Thymus (tissue), 11 donors: Measurements from ENCODE around the gene POLR2H. TPM values are rescaled to one million over a fixed set of nuclear protein-coding genes. Genes with fewer than 3 reads are reported as not detected.

ENCODE experiments used
- DNase-seq, 9 donors: peaks; one replicate each; pipeline ENCODE4 v3.0.0-alpha.2; 2013; ENCODE audit warnings: low spot score in 9 of 9, low read depth in 6 of 9, missing footprints in 1 of 9
- H3K27ac ChIP-seq, 2 donors: one replicate each; pipeline ENCODE4 v1.5.1; 2013; ENCODE audit warnings: control low read depth in 1 of 2, low read depth in 1 of 2, low read length in 1 of 2, mild to moderate bottlenecking in 1 of 2, moderate library complexity in 1 of 2
- H3K27me3 ChIP-seq, 2 donors: one replicate each; pipeline ENCODE4 v1.5.1; 2013; ENCODE audit warnings: low read length in 1 of 2; ENCODE audit not compliant: control insufficient read depth in 2 of 2, insufficient read depth in 1 of 2
- H3K36me3 ChIP-seq, 2 donors: one replicate each; pipeline ENCODE4 v1.5.1; 2013; ENCODE audit warnings: low read length in 1 of 2, mild to moderate bottlenecking in 1 of 2, moderate library complexity in 1 of 2; ENCODE audit not compliant: control insufficient read depth in 2 of 2, insufficient read depth in 2 of 2
- H3K4me1 ChIP-seq, 2 donors: one replicate each; pipeline ENCODE4 v1.5.1; 2013; ENCODE audit warnings: low read length in 2 of 2; ENCODE audit not compliant: control insufficient read depth in 2 of 2, insufficient read depth in 2 of 2
- H3K4me3 ChIP-seq, 2 donors: one replicate each; pipeline ENCODE4 v1.5.1; 2013; ENCODE audit warnings: low read length in 2 of 2, control low read depth in 1 of 2, mild to moderate bottlenecking in 1 of 2
- H3K9me3 ChIP-seq, 2 donors: one replicate each; pipeline ENCODE4 v1.5.1; 2013; ENCODE audit warnings: low read length in 1 of 2, mild to moderate bottlenecking in 1 of 2; ENCODE audit not compliant: control insufficient read depth in 2 of 2, insufficient read depth in 1 of 2
- WGBS: extraction: QIAGEN DNeasy Blood & Tissue Kit; methylation state at CpG from one replicate; pipeline ENCODE4 v1.1.7; 2013; 5-methylcytosine and 5-hydroxymethylcytosine counted together
- polyA plus RNA-seq: library from polyadenylated mRNA; stranded (reverse); fragments of 200-250 nt; gene quantifications from one replicate; pipeline ENCODE4 v1.2.3, GENCODE V29; 2013
- total RNA-seq: library from RNA; stranded (reverse); fragments of 120-200 nt; gene quantifications from one replicate; pipeline ENCODE4 v1.2.4, GENCODE V29; 2013
- donor health status: healthy.

The POLR2H gene
- total and polyA plus RNA-seq, 2 donors: 76.0 to 117 TPM

- Histone ChIP-seq H3K9me3 (no peaks in the 10 kb centered on the region), H3K4me3 (no peak overlapping the region), H3K36me3 (no peaks in the 10 kb centered on the region), H3K4me1 (no peaks in the 10 kb centered on the region), H3K27ac (no peak overlapping the region), H3K27me3 (peaks cover under 1 to 67% of the 10 kb centered on the region in 2 donors)
- no peak for DNase-seq
- WGBS: 84% methylated on average over 8 of the region's 8 CpGs
These were observed 26.8 kb downstream of the POLR2H start for GRCh38 chr3:184388164-184388935.

- Histone ChIP-seq H3K9me3 (no peaks in the 10 kb centered on the region), H3K36me3 (no peaks in the 10 kb centered on the region), H3K27me3 (peaks cover 0 to 63% of the 10 kb centered on the region in 2 donors), H3K27ac (no peak overlapping the region), H3K4me1 (no peaks in the 10 kb centered on the region), H3K4me3 (no peak overlapping the region)
- no peak for DNase-seq
- 89% methylated on average over 8 of the region's 8 CpGs for WGBS
These were observed 27.4 kb downstream of the POLR2H start for GRCh38 chr3:184388936-184389230.

- WGBS: 77% methylated on average over 5 of the region's 5 CpGs
These were observed 27.9 kb downstream of the POLR2H start for GRCh38 chr3:184389384-184389783.

GRCh38 chr3:184389935-184390528 lies 28.5 kb downstream of the POLR2H start:
- Histone ChIP-seq H3K27me3 (peaks cover 0 to 54% of the 10 kb centered on the region in 2 donors), H3K4me1 (no peaks in the 10 kb centered on the region), H3K4me3 (no peak overlapping the region), H3K36me3 (no peaks in the 10 kb centered on the region), H3K27ac (no peak overlapping the region), H3K9me3 (no peaks in the 10 kb centered on the region)
- DNase-seq: no peak
- 93% methylated on average over 4 of the region's 5 CpGs for WGBS

More at GRCh38 chr3:184389384-184389783, 27.9 kb downstream of the POLR2H start:
- Histone ChIP-seq H3K27ac (no peak overlapping the region), H3K4me1 (no peaks in the 10 kb centered on the region), H3K27me3 (peaks cover 0 to 58% of the 10 kb centered on the region in 2 donors), H3K9me3 (no peaks in the 10 kb centered on the region), H3K4me3 (no peak overlapping the region), H3K36me3 (no peaks in the 10 kb centered on the region)
- DNase-seq: no peak

- H3K27me3 ChIP-seq: peaks cover 0 to 49% of the 10 kb centered on the region in 2 donors
- H3K4me1 ChIP-seq: no peaks in the 10 kb centered on the region
- DNase-seq: no peak
- H3K27ac ChIP-seq: no peak overlapping the region
- no peaks in the 10 kb centered on the region for H3K9me3 ChIP-seq
- no peak overlapping the region for H3K4me3 ChIP-seq
- H3K36me3 ChIP-seq: no peaks in the 10 kb centered on the region
- 93% methylated on average over 3 of the region's 3 CpGs for WGBS
These were observed 29.8 kb downstream of the POLR2H start for GRCh38 chr3:184391266-184391665.

GRCh38 chr3:184395320-184395660 lies 33.8 kb downstream of the POLR2H start:
- Histone ChIP-seq H3K9me3 (no peaks in the 10 kb centered on the region), H3K4me1 (no peaks in the 10 kb centered on the region), H3K4me3 (no peak overlapping the region), H3K36me3 (no peaks in the 10 kb centered on the region), H3K27me3 (peaks cover 0 to 26% of the 10 kb centered on the region in 2 donors), H3K27ac (no peak overlapping the region)
- DNase-seq: no peak
- WGBS: 97% methylated on average over 5 of the region's 5 CpGs

GRCh38 chr3:184399410-184399809 lies 37.9 kb downstream of the POLR2H start:
- H3K4me1 ChIP-seq: no peaks in the 10 kb centered on the region
- H3K9me3 ChIP-seq: no peaks in the 10 kb centered on the region
- no peak for DNase-seq
- peaks cover 0 to 34% of the 10 kb centered on the region in 2 donors for H3K27me3 ChIP-seq
- no peak overlapping the region for H3K27ac ChIP-seq
- no peaks in the 10 kb centered on the region for H3K36me3 ChIP-seq
- no peak overlapping the region for H3K4me3 ChIP-seq
- 71% methylated on average over 9 of the region's 9 CpGs for WGBS

GRCh38 chr3:184405075-184406030 lies 43.8 kb downstream of the POLR2H start:
- no peak overlapping the region for H3K27ac ChIP-seq
- H3K27me3 ChIP-seq: peaks cover 0 to 15% of the 10 kb centered on the region in 2 donors
- H3K4me3 ChIP-seq: no peak overlapping the region
- H3K9me3 ChIP-seq: no peaks in the 10 kb centered on the region
- no peaks in the 10 kb centered on the region for H3K4me1 ChIP-seq
- WGBS: 78% methylated on average over 20 of the region's 20 CpGs
- H3K36me3 ChIP-seq: no peaks in the 10 kb centered on the region
- DNase-seq: no peak
